GM21367 (cell line): ENCODE results near the gene ANTXR1.

ENCODE experiments used
- ATAC-seq: cut with Tn5 transposase; IDR thresholded peaks from one replicate; pipeline ENCODE4 v1.9.1; 2021; ENCODE audit not compliant: unreplicated experiment

ANTXR1 gene

GRCh38 chr2:69013142-69013839, at the start of gene ANTXR1:
TSS of gene ANTXR1 (plus strand) at chr2:69013179. CDS start at chr2:69013500, 321 bp downstream.
- ATAC-seq: no peak

GRCh38 chr2:68964282-68964681, 48.7 kb upstream of the ANTXR1 start:
- ATAC-seq: no peak

- ATAC-seq: no peak
Observed at GRCh38 chr2:68968221-68968620, 44.8 kb upstream of the ANTXR1 start.

GRCh38 chr2:68969736-68970490, 43.1 kb upstream of the ANTXR1 start:
- no peak for ATAC-seq

- no peak for ATAC-seq
Observed at GRCh38 chr2:68970566-68971265, 42.3 kb upstream of the ANTXR1 start.

GRCh38 chr2:68971591-68972231, 41.3 kb upstream of the ANTXR1 start:
- ATAC-seq: no peak

- ATAC-seq: no peak
Observed at GRCh38 chr2:68974251-68974650, 38.7 kb upstream of the ANTXR1 start, which contains the start of gene GKN1. TSS of gene GKN1 (plus strand) at chr2:68974636. CDS start at chr2:68974678, 42 bp downstream.

- no peak for ATAC-seq
Observed at GRCh38 chr2:68974946-68975665, 37.9 kb upstream of the ANTXR1 start.

GRCh38 chr2:68975844-68976243, 37.1 kb upstream of the ANTXR1 start:
- no peak for ATAC-seq

GRCh38 chr2:68977453-68977852, 35.5 kb upstream of the ANTXR1 start:
- no peak for ATAC-seq

- no peak for ATAC-seq
Observed at GRCh38 chr2:68978098-68978497, 34.9 kb upstream of the ANTXR1 start.

GRCh38 chr2:68980956-68981355, 32.0 kb upstream of the ANTXR1 start:
- no peak for ATAC-seq

- ATAC-seq: no peak
Observed at GRCh38 chr2:68987021-68987503, 25.9 kb upstream of the ANTXR1 start.

GRCh38 chr2:68989035-68989434, 23.9 kb upstream of the ANTXR1 start:
- no peak for ATAC-seq

- no peak for ATAC-seq
Observed at GRCh38 chr2:68992341-68992740, 20.6 kb upstream of the ANTXR1 start.

GRCh38 chr2:68992933-68993332, 20.0 kb upstream of the ANTXR1 start:
- no peak for ATAC-seq

GRCh38 chr2:68993660-68994059, 19.3 kb upstream of the ANTXR1 start:
- no peak for ATAC-seq

- no peak for ATAC-seq
Observed at GRCh38 chr2:68994864-68995263, 18.1 kb upstream of the ANTXR1 start.

GRCh38 chr2:68995916-68996315, 17.1 kb upstream of the ANTXR1 start:
- ATAC-seq: no peak

- no peak for ATAC-seq
Observed at GRCh38 chr2:68997401-68997800, 15.6 kb upstream of the ANTXR1 start.
